ENCODE results near the gene SETBP1.

DNA sequence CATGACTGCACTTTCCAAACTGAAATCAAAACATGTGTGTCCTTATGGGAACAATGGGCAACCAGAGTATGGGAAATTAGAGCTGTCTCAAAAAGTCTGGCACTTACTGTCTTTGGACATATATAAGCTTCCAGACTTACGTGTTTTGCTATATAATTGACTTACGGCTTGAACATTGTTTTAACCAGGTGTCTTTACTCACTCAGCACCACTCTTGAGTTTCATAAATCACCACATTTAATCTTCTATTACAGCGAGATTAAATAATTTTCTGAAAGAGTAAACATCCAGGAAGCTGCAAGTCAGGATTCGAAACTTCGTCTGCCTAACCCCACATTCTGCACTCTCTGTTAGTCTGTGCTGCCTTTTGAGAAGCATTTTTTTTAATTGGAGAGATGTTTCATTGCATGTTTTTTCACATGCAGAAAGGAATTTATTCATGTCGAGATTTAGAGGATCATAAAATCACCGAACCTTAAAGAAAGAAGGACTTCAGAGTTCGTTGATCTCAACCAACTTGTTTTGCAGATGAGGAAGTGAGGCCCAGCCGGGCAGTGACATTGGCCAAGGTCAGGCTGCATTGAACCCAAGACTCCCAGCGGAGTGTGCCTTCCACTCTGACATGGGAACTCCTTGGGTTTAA lies 137.3 kb downstream of the SETBP1 start:
- TF ChIP-seq CTCF (IDR thresholded peaks at IDR 0.05; ENCODE audit: low read length) (no peak), EZH2 (IDR thresholded peaks at IDR 0.05; ENCODE audit: borderline replicate concordance, low read length) (no peak)
